ENCODE data around the gene WNT10A. TPM values are rescaled to one million over a fixed set of nuclear protein-coding genes. Genes with fewer than 3 reads are reported as not detected.

The WNT10A gene
- total and polyA plus RNA-seq, 2 of the 8 experiments (the other 6 are each of a cell fraction or from before 2014, with no cell fraction given): 0.05 TPM; not detected in 1

DNA sequence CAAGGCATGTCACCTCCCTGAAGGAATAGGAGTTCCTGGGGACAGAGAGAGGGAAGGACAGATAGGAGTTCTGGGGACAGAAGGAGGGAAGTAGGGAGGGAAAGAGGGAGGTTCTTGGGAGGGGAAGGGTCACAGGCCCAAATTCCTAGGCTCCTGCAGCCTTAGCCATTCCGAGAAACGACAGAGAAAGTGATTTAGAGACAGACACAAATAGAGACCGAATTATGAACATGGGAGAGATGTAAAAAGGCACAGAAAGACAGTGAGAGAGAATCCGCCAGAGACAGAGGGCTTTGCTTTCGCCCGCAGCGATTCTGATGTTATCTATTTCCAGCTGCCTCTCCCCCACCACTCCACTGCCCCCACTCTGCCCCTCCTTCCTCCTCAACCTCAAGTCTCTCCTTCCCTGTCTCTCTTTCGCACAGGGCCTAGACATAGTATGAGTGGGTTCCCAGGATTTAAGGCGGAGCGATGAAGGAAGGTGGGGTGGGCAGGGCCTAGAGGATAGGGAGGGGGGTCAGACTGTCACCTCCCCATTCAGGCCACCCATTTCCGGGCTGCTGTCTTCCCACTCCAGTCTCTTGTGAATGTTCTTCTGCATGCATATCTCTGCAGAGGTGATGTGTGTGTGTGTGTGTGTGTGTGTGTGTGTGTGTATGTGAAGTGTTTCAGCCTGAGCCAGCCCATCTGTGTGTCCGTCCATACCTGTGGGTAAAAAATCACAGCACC, 24.3 kb upstream of the WNT10A start (continued):
- TF ChIP-seq, protein P1, sequence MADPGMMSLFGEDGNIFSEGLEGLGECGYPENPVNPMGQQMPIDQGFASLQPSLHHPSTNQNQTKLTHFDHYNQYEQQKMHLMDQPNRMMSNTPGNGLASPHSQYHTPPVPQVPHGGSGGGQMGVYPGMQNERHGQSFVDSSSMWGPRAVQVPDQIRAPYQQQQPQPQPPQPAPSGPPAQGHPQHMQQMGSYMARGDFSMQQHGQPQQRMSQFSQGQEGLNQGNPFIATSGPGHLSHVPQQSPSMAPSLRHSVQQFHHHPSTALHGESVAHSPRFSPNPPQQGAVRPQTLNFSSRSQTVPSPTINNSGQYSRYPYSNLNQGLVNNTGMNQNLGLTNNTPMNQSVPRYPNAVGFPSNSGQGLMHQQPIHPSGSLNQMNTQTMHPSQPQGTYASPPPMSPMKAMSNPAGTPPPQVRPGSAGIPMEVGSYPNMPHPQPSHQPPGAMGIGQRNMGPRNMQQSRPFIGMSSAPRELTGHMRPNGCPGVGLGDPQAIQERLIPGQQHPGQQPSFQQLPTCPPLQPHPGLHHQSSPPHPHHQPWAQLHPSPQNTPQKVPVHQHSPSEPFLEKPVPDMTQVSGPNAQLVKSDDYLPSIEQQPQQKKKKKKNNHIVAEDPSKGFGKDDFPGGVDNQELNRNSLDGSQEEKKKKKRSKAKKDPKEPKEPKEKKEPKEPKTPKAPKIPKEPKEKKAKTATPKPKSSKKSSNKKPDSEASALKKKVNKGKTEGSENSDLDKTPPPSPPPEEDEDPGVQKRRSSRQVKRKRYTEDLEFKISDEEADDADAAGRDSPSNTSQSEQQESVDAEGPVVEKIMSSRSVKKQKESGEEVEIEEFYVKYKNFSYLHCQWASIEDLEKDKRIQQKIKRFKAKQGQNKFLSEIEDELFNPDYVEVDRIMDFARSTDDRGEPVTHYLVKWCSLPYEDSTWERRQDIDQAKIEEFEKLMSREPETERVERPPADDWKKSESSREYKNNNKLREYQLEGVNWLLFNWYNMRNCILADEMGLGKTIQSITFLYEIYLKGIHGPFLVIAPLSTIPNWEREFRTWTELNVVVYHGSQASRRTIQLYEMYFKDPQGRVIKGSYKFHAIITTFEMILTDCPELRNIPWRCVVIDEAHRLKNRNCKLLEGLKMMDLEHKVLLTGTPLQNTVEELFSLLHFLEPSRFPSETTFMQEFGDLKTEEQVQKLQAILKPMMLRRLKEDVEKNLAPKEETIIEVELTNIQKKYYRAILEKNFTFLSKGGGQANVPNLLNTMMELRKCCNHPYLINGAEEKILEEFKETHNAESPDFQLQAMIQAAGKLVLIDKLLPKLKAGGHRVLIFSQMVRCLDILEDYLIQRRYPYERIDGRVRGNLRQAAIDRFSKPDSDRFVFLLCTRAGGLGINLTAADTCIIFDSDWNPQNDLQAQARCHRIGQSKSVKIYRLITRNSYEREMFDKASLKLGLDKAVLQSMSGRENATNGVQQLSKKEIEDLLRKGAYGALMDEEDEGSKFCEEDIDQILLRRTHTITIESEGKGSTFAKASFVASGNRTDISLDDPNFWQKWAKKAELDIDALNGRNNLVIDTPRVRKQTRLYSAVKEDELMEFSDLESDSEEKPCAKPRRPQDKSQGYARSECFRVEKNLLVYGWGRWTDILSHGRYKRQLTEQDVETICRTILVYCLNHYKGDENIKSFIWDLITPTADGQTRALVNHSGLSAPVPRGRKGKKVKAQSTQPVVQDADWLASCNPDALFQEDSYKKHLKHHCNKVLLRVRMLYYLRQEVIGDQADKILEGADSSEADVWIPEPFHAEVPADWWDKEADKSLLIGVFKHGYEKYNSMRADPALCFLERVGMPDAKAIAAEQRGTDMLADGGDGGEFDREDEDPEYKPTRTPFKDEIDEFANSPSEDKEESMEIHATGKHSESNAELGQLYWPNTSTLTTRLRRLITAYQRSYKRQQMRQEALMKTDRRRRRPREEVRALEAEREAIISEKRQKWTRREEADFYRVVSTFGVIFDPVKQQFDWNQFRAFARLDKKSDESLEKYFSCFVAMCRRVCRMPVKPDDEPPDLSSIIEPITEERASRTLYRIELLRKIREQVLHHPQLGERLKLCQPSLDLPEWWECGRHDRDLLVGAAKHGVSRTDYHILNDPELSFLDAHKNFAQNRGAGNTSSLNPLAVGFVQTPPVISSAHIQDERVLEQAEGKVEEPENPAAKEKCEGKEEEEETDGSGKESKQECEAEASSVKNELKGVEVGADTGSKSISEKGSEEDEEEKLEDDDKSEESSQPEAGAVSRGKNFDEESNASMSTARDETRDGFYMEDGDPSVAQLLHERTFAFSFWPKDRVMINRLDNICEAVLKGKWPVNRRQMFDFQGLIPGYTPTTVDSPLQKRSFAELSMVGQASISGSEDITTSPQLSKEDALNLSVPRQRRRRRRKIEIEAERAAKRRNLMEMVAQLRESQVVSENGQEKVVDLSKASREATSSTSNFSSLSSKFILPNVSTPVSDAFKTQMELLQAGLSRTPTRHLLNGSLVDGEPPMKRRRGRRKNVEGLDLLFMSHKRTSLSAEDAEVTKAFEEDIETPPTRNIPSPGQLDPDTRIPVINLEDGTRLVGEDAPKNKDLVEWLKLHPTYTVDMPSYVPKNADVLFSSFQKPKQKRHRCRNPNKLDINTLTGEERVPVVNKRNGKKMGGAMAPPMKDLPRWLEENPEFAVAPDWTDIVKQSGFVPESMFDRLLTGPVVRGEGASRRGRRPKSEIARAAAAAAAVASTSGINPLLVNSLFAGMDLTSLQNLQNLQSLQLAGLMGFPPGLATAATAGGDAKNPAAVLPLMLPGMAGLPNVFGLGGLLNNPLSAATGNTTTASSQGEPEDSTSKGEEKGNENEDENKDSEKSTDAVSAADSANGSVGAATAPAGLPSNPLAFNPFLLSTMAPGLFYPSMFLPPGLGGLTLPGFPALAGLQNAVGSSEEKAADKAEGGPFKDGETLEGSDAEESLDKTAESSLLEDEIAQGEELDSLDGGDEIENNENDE (IDR thresholded peaks at IDR 0.05; ENCODE audit: insufficient replicate concordance, low read length): no peak
- TF ChIP-seq BCL11A (IDR thresholded peaks at IDR 0.05; ENCODE audit: low read depth in 2 of 2, low read length in 2 of 2): no peak
- no peak for TF ChIP-seq TAF1 (IDR thresholded peaks at IDR 0.05; ENCODE audit: low read depth, low read length)

Measured in H1 (cell line).